HCT116 (cell line): Measurements from ENCODE around the gene COL4A3.

ENCODE experiments used
- POLR2A ChIP-seq: IDR thresholded peaks from 2 replicates; pipeline ENCODE4 v1.7.0; 2011; ENCODE audit warnings: borderline replicate concordance; ENCODE audit not compliant: insufficient read depth, insufficient read length; ENCODE audit errors: extremely low read depth
- SP1 ChIP-seq: IDR thresholded peaks from 2 replicates; pipeline ENCODE4 v1.6.1; 2012; ENCODE audit warnings: low read depth
- YY1 ChIP-seq: IDR thresholded peaks from 2 replicates; pipeline ENCODE4 v1.6.1; 2011; ENCODE audit warnings: low read length, low read depth, moderate library complexity, mild to moderate bottlenecking; ENCODE audit not compliant: insufficient replicate concordance; ENCODE audit errors: extremely low read depth
- TF ChIP-seq, protein P1 (sequence below), 3 experiments: fragments of 200-600 bp in 1 of 3; sonication (generic) in 1 of 3; IDR thresholded peaks in 2 of 3; conservative IDR thresholded peaks in 1 of 3; 2 replicates each; pipeline ENCODE4 v1.5.1; 2012 to 2017; ENCODE audit warnings: low read depth in 2 of 3, low read length in 2 of 3, antibody characterized with exemption in 1 of 3, borderline replicate concordance in 1 of 3, control low read depth in 1 of 3, mild to moderate bottlenecking in 1 of 3, mixed read lengths in 1 of 3, mixed run types in 1 of 3, moderate library complexity in 1 of 3; ENCODE audit not compliant: insufficient read depth in 1 of 3

DNA sequence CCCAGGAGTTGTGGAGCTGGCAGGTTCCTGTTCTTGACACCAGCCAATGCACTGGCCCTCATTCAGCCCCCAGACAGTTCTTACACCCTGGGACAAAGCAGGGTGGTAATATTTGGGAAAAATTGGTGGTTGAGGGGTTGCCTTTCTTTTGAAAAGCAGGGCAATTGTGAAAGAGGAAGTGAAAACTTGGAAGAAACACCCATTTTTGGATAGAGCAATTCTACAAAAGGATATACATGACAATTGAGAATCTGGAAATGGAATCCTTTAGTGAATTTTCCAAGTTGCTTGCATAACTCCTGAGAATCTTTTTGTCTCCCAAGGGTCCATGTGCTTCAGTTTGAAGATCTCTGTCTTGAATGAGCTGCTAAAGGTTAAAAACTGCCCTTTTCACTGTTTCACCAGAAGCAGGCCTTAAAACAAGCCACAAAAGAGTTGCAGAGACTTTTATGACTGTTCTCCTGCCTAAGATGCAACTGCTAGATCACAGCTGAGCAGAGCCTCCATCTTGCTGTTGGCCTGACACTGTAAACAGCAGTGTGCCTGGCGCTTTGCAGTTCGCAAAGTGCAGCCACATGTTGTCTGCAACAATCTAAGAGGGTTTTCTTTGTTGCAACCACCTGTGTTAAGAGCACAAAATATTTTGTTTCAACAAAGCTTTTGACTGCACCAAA is 12.2 kb upstream of the COL4A3 start:
- TF ChIP-seq SP1 (no peak), YY1 (no peak), POLR2A (no peak)
- TF ChIP-seq, protein P1, sequence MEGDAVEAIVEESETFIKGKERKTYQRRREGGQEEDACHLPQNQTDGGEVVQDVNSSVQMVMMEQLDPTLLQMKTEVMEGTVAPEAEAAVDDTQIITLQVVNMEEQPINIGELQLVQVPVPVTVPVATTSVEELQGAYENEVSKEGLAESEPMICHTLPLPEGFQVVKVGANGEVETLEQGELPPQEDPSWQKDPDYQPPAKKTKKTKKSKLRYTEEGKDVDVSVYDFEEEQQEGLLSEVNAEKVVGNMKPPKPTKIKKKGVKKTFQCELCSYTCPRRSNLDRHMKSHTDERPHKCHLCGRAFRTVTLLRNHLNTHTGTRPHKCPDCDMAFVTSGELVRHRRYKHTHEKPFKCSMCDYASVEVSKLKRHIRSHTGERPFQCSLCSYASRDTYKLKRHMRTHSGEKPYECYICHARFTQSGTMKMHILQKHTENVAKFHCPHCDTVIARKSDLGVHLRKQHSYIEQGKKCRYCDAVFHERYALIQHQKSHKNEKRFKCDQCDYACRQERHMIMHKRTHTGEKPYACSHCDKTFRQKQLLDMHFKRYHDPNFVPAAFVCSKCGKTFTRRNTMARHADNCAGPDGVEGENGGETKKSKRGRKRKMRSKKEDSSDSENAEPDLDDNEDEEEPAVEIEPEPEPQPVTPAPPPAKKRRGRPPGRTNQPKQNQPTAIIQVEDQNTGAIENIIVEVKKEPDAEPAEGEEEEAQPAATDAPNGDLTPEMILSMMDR (IDR thresholded peaks at IDR 0.05 in 2 of 3, conservative IDR thresholded peaks at IDR 0.05 in 1 of 3; ENCODE audit: borderline replicate concordance in 1 of 3, insufficient read depth in 1 of 3, low read depth in 2 of 3, low read length in 2 of 3) = no peak
